C4-2B (cell line): Measurements from ENCODE around the gene LENG9.

Experiments used
- H3K27ac ChIP-seq: fragments of 450-650 bp; 2 replicates; pipeline ENCODE4 v1.5.1; 2017
- ZFX ChIP-seq: fragments of 450-650 bp; IDR thresholded peaks from 2 replicates; pipeline ENCODE4 v1.6.1; 2017
- TF ChIP-seq, protein P1 (sequence below): fragments of 450-650 bp; conservative IDR thresholded peaks from 2 replicates; pipeline ENCODE4 v1.5.1; 2017; ENCODE audit warnings: mild to moderate bottlenecking

LENG9 gene

GRCh38 chr19:54470991-54471782, 7.6 kb upstream of the LENG9 start:
- TF ChIP-seq, protein P1, sequence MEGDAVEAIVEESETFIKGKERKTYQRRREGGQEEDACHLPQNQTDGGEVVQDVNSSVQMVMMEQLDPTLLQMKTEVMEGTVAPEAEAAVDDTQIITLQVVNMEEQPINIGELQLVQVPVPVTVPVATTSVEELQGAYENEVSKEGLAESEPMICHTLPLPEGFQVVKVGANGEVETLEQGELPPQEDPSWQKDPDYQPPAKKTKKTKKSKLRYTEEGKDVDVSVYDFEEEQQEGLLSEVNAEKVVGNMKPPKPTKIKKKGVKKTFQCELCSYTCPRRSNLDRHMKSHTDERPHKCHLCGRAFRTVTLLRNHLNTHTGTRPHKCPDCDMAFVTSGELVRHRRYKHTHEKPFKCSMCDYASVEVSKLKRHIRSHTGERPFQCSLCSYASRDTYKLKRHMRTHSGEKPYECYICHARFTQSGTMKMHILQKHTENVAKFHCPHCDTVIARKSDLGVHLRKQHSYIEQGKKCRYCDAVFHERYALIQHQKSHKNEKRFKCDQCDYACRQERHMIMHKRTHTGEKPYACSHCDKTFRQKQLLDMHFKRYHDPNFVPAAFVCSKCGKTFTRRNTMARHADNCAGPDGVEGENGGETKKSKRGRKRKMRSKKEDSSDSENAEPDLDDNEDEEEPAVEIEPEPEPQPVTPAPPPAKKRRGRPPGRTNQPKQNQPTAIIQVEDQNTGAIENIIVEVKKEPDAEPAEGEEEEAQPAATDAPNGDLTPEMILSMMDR, result no peak
- no peak for TF ChIP-seq ZFX
- H3K27ac ChIP-seq, result peak overlapping the region; percentile 1

DNA sequence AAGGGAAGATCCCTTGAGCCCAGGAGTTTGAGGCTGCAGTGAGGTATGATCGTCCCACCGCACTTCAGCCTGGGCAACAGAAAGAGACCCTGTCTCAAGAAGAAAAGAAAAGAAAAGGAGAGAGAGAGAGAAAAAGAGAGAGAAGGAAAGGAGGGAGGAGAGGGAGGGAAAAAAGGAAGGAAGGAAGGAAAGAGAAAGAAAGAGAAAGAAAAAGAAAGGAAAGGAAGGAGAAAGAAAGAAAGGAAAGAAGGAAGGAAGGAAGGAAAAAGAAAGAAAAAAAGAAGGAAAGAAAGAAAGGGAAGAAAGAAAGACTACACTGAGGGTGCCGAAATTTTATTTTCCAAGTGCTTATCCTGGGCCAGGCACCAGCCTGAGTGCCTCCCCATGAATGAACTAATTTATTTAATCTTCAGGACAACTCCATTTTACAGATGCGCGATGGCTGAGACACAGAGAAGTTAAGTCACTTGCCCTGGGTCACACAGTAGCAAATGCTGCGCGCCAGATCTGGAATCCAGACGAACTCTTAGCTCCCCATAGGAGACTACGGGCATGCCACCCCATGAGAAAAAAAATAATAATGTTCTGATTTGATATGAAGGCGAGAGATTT, 6.8 kb upstream of the LENG9 start:
- H3K27ac ChIP-seq, result peak overlapping the region; percentile 86
- TF ChIP-seq, protein P1, result no peak
- no peak for TF ChIP-seq ZFX

DNA sequence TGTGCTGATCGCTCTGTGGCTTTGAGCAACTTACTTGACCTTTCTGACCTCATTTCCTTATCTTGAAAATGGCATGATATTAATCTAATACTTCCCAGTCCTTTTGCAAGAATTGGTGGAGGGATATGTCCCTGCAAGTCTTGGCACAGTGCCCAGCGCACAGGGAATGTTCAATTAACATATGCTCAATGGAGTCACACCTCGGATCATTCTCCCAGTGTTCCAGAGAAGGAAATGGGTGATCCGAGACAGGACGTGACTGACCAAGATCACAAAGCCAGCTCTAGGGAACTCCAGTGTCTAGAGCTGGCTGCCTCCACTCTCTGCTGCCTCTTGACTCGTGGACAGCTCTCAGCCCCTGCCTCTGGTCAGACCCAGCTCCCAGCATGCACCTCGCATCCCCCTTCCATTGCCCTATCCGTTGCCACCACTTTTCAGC, 5.9 kb upstream of the LENG9 start:
- TF ChIP-seq, protein P1, result no peak
- no peak for TF ChIP-seq ZFX
- peak overlapping the region; percentile 86 for H3K27ac ChIP-seq

GRCh38 chr19:54466110-54466480, 2.5 kb upstream of the LENG9 start:
- peak overlapping the region; percentile 100 for H3K27ac ChIP-seq

- peak overlapping the region; percentile 100 for H3K27ac ChIP-seq
- TF ChIP-seq, protein P1, result no peak
- no peak for TF ChIP-seq ZFX
Observed at GRCh38 chr19:54465426-54466109, 2.0 kb upstream of the LENG9 start.

GRCh38 chr19:54464630-54465425, 1.2 kb upstream of the LENG9 start:
- peak overlapping the region; percentile 100 for H3K27ac ChIP-seq
- TF ChIP-seq, protein P1, result no peak
- no peak for TF ChIP-seq ZFX

GRCh38 chr19:54464044-54464629, 559 bp upstream of the LENG9 start:
- TF ChIP-seq, protein P1, result no peak
- TF ChIP-seq ZFX, result no peak
- peak overlapping the region; percentile 100 for H3K27ac ChIP-seq
